ENCODE results near the gene PSMB3.
"Not testable (repeated sequence)": the region's sequence is repeated elsewhere in the genome, so short reads cannot be mapped to it uniquely, and the experiment has no call there.

PSMB3 gene

GRCh38 chr17:38719289-38719942 is 33.1 kb upstream of the PSMB3 start:
- no peak overlapping the region for H3K27ac ChIP-seq (ENCODE audit: low read length)
- no peak overlapping the region for H3K4me3 ChIP-seq (ENCODE audit: low read depth in 1 of 2, low read length in 2 of 2)
- peaks cover 33 to 68% of the 10 kb centered on the region in 2 donors for H3K36me3 ChIP-seq (ENCODE audit: control insufficient read depth in 1 of 2, insufficient read depth in 2 of 2, low read length in 2 of 2)
- peaks cover 0 to 7% of the 10 kb centered on the region in 2 donors for H3K4me1 ChIP-seq (ENCODE audit: control insufficient read depth in 1 of 2, insufficient read depth in 2 of 2, low read length in 2 of 2)
- no peaks in the 10 kb centered on the region for H3K9me3 ChIP-seq (ENCODE audit: control insufficient read depth in 1 of 2, low read length in 2 of 2)
- H3K27me3 ChIP-seq (ENCODE audit: low read depth, low read length) = no peaks in the 10 kb centered on the region

DNA sequence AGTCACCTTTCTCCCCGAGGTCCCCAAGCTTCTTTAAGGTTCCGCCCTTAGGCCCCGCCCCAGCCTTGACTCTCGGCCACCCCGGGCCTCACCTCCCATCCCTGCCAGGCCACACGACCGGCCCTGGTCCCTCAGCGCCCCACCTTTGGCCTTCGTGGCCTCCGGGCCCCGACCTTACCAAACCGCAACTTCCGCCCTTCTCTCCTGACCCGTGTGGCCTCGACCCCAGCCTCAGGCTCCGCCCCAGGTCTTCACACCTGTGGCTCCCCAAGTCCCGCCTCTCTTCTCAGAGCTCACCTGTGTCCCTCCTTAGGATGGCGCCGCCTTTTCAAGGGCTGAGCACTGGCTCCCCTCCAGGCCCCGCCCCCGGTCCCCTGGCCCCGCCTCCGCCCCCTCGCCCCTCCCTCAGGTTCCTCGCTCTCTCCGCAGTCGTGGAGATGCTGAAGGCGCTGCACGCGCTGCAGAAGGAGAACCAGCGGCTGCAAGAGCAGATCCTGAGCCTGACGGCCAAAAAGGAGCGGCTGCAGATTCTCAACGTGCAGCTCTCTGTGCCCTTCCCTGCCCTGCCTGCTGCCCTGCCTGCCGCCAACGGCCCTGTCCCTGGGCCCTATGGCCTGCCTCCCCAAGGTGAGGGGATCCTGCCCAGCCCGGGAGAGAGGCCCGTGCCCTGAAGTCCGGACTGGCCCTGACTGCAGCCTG is 32.4 kb upstream of the PSMB3 start:
- Histone ChIP-seq H3K27me3 (ENCODE audit: low read depth, low read length) (no peaks in the 10 kb centered on the region), H3K4me3 (ENCODE audit: low read depth in 1 of 2, low read length in 2 of 2) (no peak overlapping the region), H3K27ac (ENCODE audit: low read length) (no peak overlapping the region), H3K4me1 (ENCODE audit: control insufficient read depth in 1 of 2, insufficient read depth in 2 of 2, low read length in 2 of 2) (peaks cover 0 to 14% of the 10 kb centered on the region in 2 donors), H3K9me3 (ENCODE audit: control insufficient read depth in 1 of 2, low read length in 2 of 2) (no peaks in the 10 kb centered on the region), H3K36me3 (ENCODE audit: control insufficient read depth in 1 of 2, insufficient read depth in 2 of 2, low read length in 2 of 2) (peaks cover 33 to 71% of the 10 kb centered on the region in 2 donors)

DNA sequence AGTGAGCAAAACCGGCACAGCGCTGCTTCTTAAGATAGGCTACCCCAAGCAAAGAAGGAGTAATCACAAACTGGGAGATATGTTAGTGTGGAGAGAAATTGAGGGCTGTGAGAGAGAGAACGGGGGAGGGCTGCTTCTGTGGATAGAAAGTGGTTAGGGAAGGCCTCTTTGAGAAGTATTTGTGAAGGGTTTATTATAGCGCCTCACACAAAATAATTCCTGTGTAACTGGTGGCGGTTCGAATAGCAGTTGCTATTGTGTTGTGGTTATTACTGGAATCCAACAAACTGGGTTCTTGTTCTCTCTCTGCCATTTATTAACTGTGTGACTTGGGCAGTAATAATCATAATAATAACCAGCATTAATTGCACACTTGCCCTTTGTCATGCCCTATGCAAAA is 31.6 kb upstream of the PSMB3 start:
- H3K4me3 ChIP-seq (ENCODE audit: low read depth in 1 of 2, low read length in 2 of 2) = no peak overlapping the region
- peaks cover 0 to 16% of the 10 kb centered on the region in 2 donors for H3K4me1 ChIP-seq (ENCODE audit: control insufficient read depth in 1 of 2, insufficient read depth in 2 of 2, low read length in 2 of 2)
- peaks cover 27 to 65% of the 10 kb centered on the region in 2 donors for H3K36me3 ChIP-seq (ENCODE audit: control insufficient read depth in 1 of 2, insufficient read depth in 2 of 2, low read length in 2 of 2)
- no peak overlapping the region for H3K27ac ChIP-seq (ENCODE audit: low read length)
- no peaks in the 10 kb centered on the region for H3K9me3 ChIP-seq (ENCODE audit: control insufficient read depth in 1 of 2, low read length in 2 of 2)
- H3K27me3 ChIP-seq (ENCODE audit: low read depth, low read length) = no peaks in the 10 kb centered on the region

DNA sequence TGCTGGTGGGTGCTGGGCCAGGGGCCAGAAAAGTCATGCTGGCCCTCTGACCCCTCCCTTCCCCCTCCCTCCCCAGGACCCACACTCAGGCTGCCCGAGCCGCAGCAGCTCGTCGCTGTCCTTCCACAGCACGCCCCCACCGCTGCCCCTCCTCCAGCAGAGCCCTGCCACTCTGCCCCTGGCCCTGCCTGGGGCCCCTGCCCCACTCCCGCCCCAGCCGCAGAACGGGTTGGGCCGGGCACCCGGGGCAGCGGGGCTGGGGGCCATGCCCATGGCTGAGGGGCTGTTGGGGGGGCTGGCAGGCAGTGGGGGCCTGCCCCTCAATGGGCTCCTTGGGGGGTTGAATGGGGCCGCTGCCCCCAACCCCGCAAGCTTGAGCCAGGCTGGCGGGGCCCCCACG is 30.7 kb upstream of the PSMB3 start:
- no peak overlapping the region for H3K27ac ChIP-seq (ENCODE audit: low read length)
- H3K9me3 ChIP-seq (ENCODE audit: control insufficient read depth in 1 of 2, low read length in 2 of 2) = no peaks in the 10 kb centered on the region
- H3K36me3 ChIP-seq (ENCODE audit: control insufficient read depth in 1 of 2, insufficient read depth in 2 of 2, low read length in 2 of 2) = peaks cover 23 to 57% of the 10 kb centered on the region in 2 donors
- H3K27me3 ChIP-seq (ENCODE audit: low read depth, low read length) = no peaks in the 10 kb centered on the region
- no peak overlapping the region for H3K4me3 ChIP-seq (ENCODE audit: low read depth in 1 of 2, low read length in 2 of 2)
- peaks cover 0 to 16% of the 10 kb centered on the region in 2 donors for H3K4me1 ChIP-seq (ENCODE audit: control insufficient read depth in 1 of 2, insufficient read depth in 2 of 2, low read length in 2 of 2)

GRCh38 chr17:38724337-38724988 is 28.1 kb upstream of the PSMB3 start:
- Histone ChIP-seq H3K4me3 (ENCODE audit: low read depth in 1 of 2, low read length in 2 of 2) (no peak overlapping the region), H3K4me1 (ENCODE audit: control insufficient read depth in 1 of 2, insufficient read depth in 2 of 2, low read length in 2 of 2) (peaks cover 6 to 29% of the 10 kb centered on the region in 2 donors), H3K36me3 (ENCODE audit: control insufficient read depth in 1 of 2, insufficient read depth in 2 of 2, low read length in 2 of 2) (peaks cover 12 to 35% of the 10 kb centered on the region in 2 donors), H3K27ac (ENCODE audit: low read length) (no peak overlapping the region), H3K27me3 (ENCODE audit: low read depth, low read length) (no peaks in the 10 kb centered on the region), H3K9me3 (ENCODE audit: control insufficient read depth in 1 of 2, low read length in 2 of 2) (no peaks in the 10 kb centered on the region)

DNA sequence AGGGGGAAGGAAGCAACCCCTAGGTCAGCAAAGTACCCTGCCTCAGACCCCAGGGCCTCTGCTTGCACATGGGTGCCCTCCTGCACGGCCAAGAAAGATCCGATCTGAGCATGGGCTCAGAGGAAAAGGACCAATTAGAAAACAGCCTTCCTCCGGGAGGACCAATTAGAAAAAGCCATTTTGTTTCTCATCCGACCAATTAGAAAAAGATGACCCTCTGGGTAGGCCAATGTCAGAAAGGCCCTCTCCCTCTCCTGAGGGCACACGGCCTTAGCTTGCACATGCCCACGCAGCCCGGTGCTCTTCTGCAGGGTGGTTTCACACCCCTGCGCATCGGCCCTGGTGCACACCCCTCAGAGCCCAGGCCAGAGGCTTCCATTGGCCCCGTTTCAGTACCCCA is 27.5 kb upstream of the PSMB3 start:
- Histone ChIP-seq H3K9me3 (ENCODE audit: control insufficient read depth in 1 of 2, low read length in 2 of 2) (no peaks in the 10 kb centered on the region), H3K27ac (ENCODE audit: low read length) (no peak overlapping the region), H3K36me3 (ENCODE audit: control insufficient read depth in 1 of 2, insufficient read depth in 2 of 2, low read length in 2 of 2) (peaks cover 12 to 29% of the 10 kb centered on the region in 2 donors), H3K4me1 (ENCODE audit: control insufficient read depth in 1 of 2, insufficient read depth in 2 of 2, low read length in 2 of 2) (peaks cover 7 to 33% of the 10 kb centered on the region in 2 donors), H3K27me3 (ENCODE audit: low read depth, low read length) (no peaks in the 10 kb centered on the region), H3K4me3 (ENCODE audit: low read depth in 1 of 2, low read length in 2 of 2) (no peak overlapping the region)

- Histone ChIP-seq H3K36me3 (ENCODE audit: control insufficient read depth in 1 of 2, insufficient read depth in 2 of 2, low read length in 2 of 2) (peaks cover 6 to 20% of the 10 kb centered on the region in 2 donors), H3K4me1 (ENCODE audit: control insufficient read depth in 1 of 2, insufficient read depth in 2 of 2, low read length in 2 of 2) (peaks cover 7 to 38% of the 10 kb centered on the region in 2 donors)
- H3K9me3 ChIP-seq (ENCODE audit: control insufficient read depth in 1 of 2, low read length in 2 of 2); H3K27me3 ChIP-seq (ENCODE audit: low read depth, low read length); H3K4me3 ChIP-seq (ENCODE audit: low read depth in 1 of 2, low read length in 2 of 2); H3K27ac ChIP-seq (ENCODE audit: low read length): not testable (repeated sequence)
Measured at GRCh38 chr17:38726145-38726544, 26.4 kb upstream of the PSMB3 start.

- peaks cover 0 to 12% of the 10 kb centered on the region in 2 donors for H3K36me3 ChIP-seq (ENCODE audit: control insufficient read depth in 1 of 2, insufficient read depth in 2 of 2, low read length in 2 of 2)
- no peak overlapping the region for H3K4me3 ChIP-seq (ENCODE audit: low read depth in 1 of 2, low read length in 2 of 2)
- H3K9me3 ChIP-seq (ENCODE audit: control insufficient read depth in 1 of 2, low read length in 2 of 2) = no peaks in the 10 kb centered on the region
- no peak overlapping the region for H3K27ac ChIP-seq (ENCODE audit: low read length)
- H3K4me1 ChIP-seq (ENCODE audit: control insufficient read depth in 1 of 2, insufficient read depth in 2 of 2, low read length in 2 of 2) = peaks cover 15 to 48% of the 10 kb centered on the region in 2 donors
- no peaks in the 10 kb centered on the region for H3K27me3 ChIP-seq (ENCODE audit: low read depth, low read length)
Measured at GRCh38 chr17:38727736-38728135, 24.8 kb upstream of the PSMB3 start.

DNA sequence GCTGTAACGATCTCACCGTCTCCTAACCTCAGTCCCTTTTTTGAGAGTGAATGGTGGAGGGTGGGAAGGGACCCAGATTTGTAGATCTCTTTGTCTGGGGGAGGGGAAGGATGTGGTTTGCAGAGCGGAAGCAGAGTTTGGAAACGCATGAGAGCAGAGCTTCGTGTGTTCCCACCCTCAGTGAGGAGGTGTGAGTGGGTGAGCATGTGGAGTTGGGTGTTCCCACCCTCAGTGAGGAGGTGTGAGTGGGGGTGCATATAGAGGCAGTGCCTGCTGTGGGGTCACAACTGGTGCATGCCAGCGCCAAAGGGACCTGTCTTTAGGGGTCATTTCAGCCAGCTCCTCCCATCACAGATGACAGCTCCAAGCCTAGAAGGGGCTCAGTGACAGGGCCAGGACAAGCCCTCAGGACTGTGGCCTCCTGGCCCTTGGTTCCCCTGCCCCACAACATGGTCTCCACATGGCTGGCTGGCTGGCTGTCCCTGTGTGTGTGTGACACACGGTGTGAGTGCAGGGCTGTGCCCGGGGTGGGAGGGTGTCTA is 24.2 kb upstream of the PSMB3 start:
- no peaks in the 10 kb centered on the region for H3K9me3 ChIP-seq (ENCODE audit: control insufficient read depth in 1 of 2, low read length in 2 of 2)
- H3K27ac ChIP-seq (ENCODE audit: low read length) = no peak overlapping the region
- H3K4me3 ChIP-seq (ENCODE audit: low read depth in 1 of 2, low read length in 2 of 2) = no peak overlapping the region
- H3K4me1 ChIP-seq (ENCODE audit: control insufficient read depth in 1 of 2, insufficient read depth in 2 of 2, low read length in 2 of 2) = peaks cover 15 to 48% of the 10 kb centered on the region in 2 donors
- no peaks in the 10 kb centered on the region for H3K27me3 ChIP-seq (ENCODE audit: low read depth, low read length)
- H3K36me3 ChIP-seq (ENCODE audit: control insufficient read depth in 1 of 2, insufficient read depth in 2 of 2, low read length in 2 of 2) = peaks cover 2 to 13% of the 10 kb centered on the region in 2 donors

DNA sequence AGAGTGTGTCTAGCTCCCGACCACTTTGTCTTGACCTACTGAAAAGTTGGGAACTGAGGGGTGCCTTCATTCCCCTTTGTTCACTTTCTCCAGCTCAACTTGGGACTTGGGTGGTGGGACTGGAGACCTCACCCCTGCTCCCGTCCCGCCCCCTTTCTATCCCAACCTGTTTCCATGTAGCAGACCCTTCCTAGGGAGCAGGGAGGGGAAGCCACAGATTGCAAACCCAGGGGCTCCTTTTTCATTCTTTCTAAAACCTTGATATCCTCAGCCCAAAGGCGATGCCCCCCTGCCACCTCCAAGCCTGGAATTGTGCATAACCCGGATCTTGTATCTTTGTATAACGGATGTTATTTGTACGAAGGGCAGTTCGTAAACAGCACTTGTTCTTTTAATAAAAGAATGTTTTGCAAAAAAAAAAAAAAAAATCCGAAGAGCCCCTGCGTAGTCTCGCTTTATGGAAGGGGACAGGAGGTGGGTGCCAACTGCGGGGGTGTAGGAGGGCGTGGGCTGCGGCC is 23.1 kb upstream of the PSMB3 start:
- Histone ChIP-seq H3K4me1 (ENCODE audit: control insufficient read depth in 1 of 2, insufficient read depth in 2 of 2, low read length in 2 of 2) (peaks cover 15 to 46% of the 10 kb centered on the region in 2 donors), H3K9me3 (ENCODE audit: control insufficient read depth in 1 of 2, low read length in 2 of 2) (no peaks in the 10 kb centered on the region), H3K4me3 (ENCODE audit: low read depth in 1 of 2, low read length in 2 of 2) (peak overlapping the region; percentile 44 to 66), H3K36me3 (ENCODE audit: control insufficient read depth in 1 of 2, insufficient read depth in 2 of 2, low read length in 2 of 2) (peaks cover 10 to 13% of the 10 kb centered on the region in 2 donors), H3K27ac (ENCODE audit: low read length) (peak overlapping the region; percentile 45), H3K27me3 (ENCODE audit: low read depth, low read length) (no peaks in the 10 kb centered on the region)

All from muscle layer of duodenum (tissue), 2 donors.